Endothelial cell of umbilical vein (primary cell): ENCODE measurements around the gene GOLT1A. TPM values are rescaled to one million over a fixed set of nuclear protein-coding genes. Genes with fewer than 3 reads are reported as not detected.

Source experiments
- BruUV-seq: library from RNA; stranded (reverse); fragments of 400-500 nt; replicated peaks from 2 replicates; lab custom pipeline; 2021; lab: Mats Ljungman, UMichigan
- CTCF ChIA-PET: fragments of 300-600, 350-600 bp; sonication (Branson Sonifier 250); formaldehyde crosslinking; loops from one replicate; lab custom pipeline; 2021; ENCODE audit warnings: antibody characterized with exemption, inconsistent platforms; lab: Charles Lee
- POLR2A ChIA-PET: fragments of 300-600, 350-600 bp; sonication (Branson Sonifier 250); formaldehyde crosslinking; loops from one replicate; lab custom pipeline; 2021; ENCODE audit warnings: antibody characterized with exemption, inconsistent platforms; lab: Charles Lee
- DNase-seq: peaks from one replicate; pipeline ENCODE4 v3.0.0-alpha.2; 2011; ENCODE audit warnings: low read depth, low spot score
- FAIRE-seq: peaks from 2 replicates; lab custom pipeline; 2011; peaks lifted over from hg19 to GRCh38; lab: Jason Lieb, UNC
- H2AFZ ChIP-seq: 2 replicates; pipeline ENCODE4 v1.6.0; 2012; ENCODE audit warnings: low read depth, low read length, control low read depth, inconsistent platforms
- H3K27ac ChIP-seq: 2 replicates; pipeline ENCODE4 v1.5.1; 2011; ENCODE audit warnings: low read depth, mild to moderate bottlenecking, control low read depth, low read length, moderate library complexity; ENCODE audit not compliant: insufficient read depth
- H3K27me3 ChIP-seq, 2 experiments: 2 replicates each; pipeline versions ENCODE4 v1.6.0 to v1.6.1; 2011; ENCODE audit warnings: low read length in 2 of 2, mixed read lengths in 1 of 2; ENCODE audit not compliant: control insufficient read depth in 2 of 2, insufficient read depth in 2 of 2
- H3K36me3 ChIP-seq, 2 experiments: 2 replicates in 1 of 2; 3 replicates in 1 of 2; pipeline ENCODE4 v1.5.1; 2011; ENCODE audit warnings: low read length in 2 of 2, mild to moderate bottlenecking in 1 of 2, moderate library complexity in 1 of 2; ENCODE audit not compliant: control insufficient read depth in 2 of 2, insufficient read depth in 2 of 2; ENCODE audit errors: extremely low read depth in 1 of 2
- H3K4me1 ChIP-seq: 3 replicates; pipeline ENCODE4 v1.5.1; 2011; ENCODE audit warnings: mild to moderate bottlenecking, low read length; ENCODE audit not compliant: control insufficient read depth, insufficient read depth; ENCODE audit errors: extremely low read depth
- H3K4me2 ChIP-seq: 2 replicates; pipeline ENCODE4 v1.6.1; 2011; ENCODE audit warnings: low read length, control low read depth, mixed read lengths; ENCODE audit not compliant: insufficient read depth
- H3K4me3 ChIP-seq, 3 experiments: fragments of 200-600 bp in 1 of 3; sonication (generic), shearing (Covaris generic) in 1 of 3; replicated peaks in 1 of 3; 2 replicates each; pipeline ENCODE4 v1.5.1; 2011 to 2016; ENCODE audit warnings: control low read depth in 3 of 3, low read length in 3 of 3, mild to moderate bottlenecking in 2 of 3, inconsistent platforms in 1 of 3, low read depth in 1 of 3, moderate library complexity in 1 of 3; ENCODE audit not compliant: insufficient read depth in 1 of 3
- H3K79me2 ChIP-seq: 2 replicates; pipeline ENCODE4 v1.6.0; 2012; ENCODE audit warnings: low read length, inconsistent platforms; ENCODE audit not compliant: control insufficient read depth, insufficient read depth
- H3K9ac ChIP-seq: replicated peaks from 2 replicates; pipeline ENCODE3; 2011; ENCODE audit warnings: low read length, control low read depth; ENCODE audit not compliant: insufficient read depth; ENCODE audit errors: extremely low read depth
- H3K9me1 ChIP-seq: replicated peaks from 3 replicates; pipeline ENCODE4 v1.6.0; 2011; ENCODE audit warnings: mild to moderate bottlenecking, low read length; ENCODE audit not compliant: control insufficient read depth, insufficient read depth; ENCODE audit errors: extremely low read depth
- H3K9me3 ChIP-seq: replicated peaks from 2 replicates; pipeline ENCODE4 v1.5.1; 2012; ENCODE audit warnings: low read length, inconsistent platforms; ENCODE audit not compliant: control insufficient read depth, insufficient read depth
- H4K20me1 ChIP-seq: replicated peaks from 2 replicates; pipeline ENCODE3; 2011; ENCODE audit warnings: mild to moderate bottlenecking, low read length; ENCODE audit not compliant: control insufficient read depth, insufficient read depth; ENCODE audit errors: extremely low read depth
- CTCF ChIP-seq, 2 donors: IDR thresholded peaks; 1 replicate in 1 of 2; 2 replicates in 1 of 2; pipeline ENCODE4 v1.5.1; 2011; ENCODE audit warnings: low read length in 2 of 2, mild to moderate bottlenecking in 2 of 2, moderate library complexity in 2 of 2, control low read depth in 1 of 2, inconsistent platforms in 1 of 2, low read depth in 1 of 2; ENCODE audit not compliant: insufficient read depth in 1 of 2; ENCODE audit errors: extremely low read depth in 1 of 2
- EZH2 ChIP-seq: IDR thresholded peaks from 2 replicates; pipeline ENCODE4 v1.6.1; 2012; ENCODE audit warnings: borderline replicate concordance, low read depth, mild to moderate bottlenecking, moderate library complexity, low read length, inconsistent platforms; ENCODE audit not compliant: severe bottlenecking
- FOS ChIP-seq: IDR thresholded peaks from 2 replicates; pipeline ENCODE4 v1.6.1; 2011; ENCODE audit warnings: mild to moderate bottlenecking, low read length, moderate library complexity, borderline replicate concordance; ENCODE audit not compliant: insufficient read depth
- GATA2 ChIP-seq: IDR thresholded peaks from 2 replicates; pipeline ENCODE4 v1.7.0; 2011; ENCODE audit warnings: low read depth, mild to moderate bottlenecking, moderate library complexity, mixed read lengths, low read length; ENCODE audit not compliant: insufficient read length, insufficient read depth
- JUN ChIP-seq: IDR thresholded peaks from 2 replicates; pipeline ENCODE4 v1.6.1; 2011; ENCODE audit warnings: borderline replicate concordance, low read depth; ENCODE audit not compliant: insufficient read length, insufficient read depth
- MAX ChIP-seq: IDR thresholded peaks from 2 replicates; pipeline ENCODE4 v1.6.1; 2011; ENCODE audit not compliant: insufficient read depth, insufficient read length
- MYC ChIP-seq: IDR thresholded peaks from one replicate; pipeline ENCODE4 v1.6.1; 2011; ENCODE audit warnings: mild to moderate bottlenecking, low read depth, low read length
- POLR2A ChIP-seq: IDR thresholded peaks from 2 replicates; pipeline ENCODE4 v1.6.1; 2012; ENCODE audit warnings: low read depth, mild to moderate bottlenecking, control low read depth, low read length
- POLR2AphosphoS5 ChIP-seq: IDR thresholded peaks from 2 replicates; pipeline ENCODE4 v1.6.1; 2012; ENCODE audit warnings: low read depth, mild to moderate bottlenecking, control low read depth, low read length, moderate library complexity; ENCODE audit not compliant: insufficient read depth
- dilution Hi-C: fragments of 300-500 bp; cut with MboI; formaldehyde crosslinking; loops from one replicate; pipeline ENCODE4 v1.15.0; 2019; ENCODE audit warnings: low sequenced_read_pairs; ENCODE audit not compliant: extremely low pct_ligation_motif_present
- intact Hi-C: fragments of 100-400 bp; cut with micrococcal nuclease; formaldehyde crosslinking; loops from one replicate; pipeline ENCODE4 v1.10.0; 2022
- polyA plus RNA-seq, 4 experiments: library from polyadenylated mRNA; depleted of rRNA in 3 of 4; stranded (reverse) in 3 of 4; unstranded in 1 of 4; fragments of >200 nt; gene quantifications; 2 replicates each; pipeline versions ENCODE4 v1.2.1 to v1.2.3, GENCODE V29; 2011 to 2012; ENCODE audit warnings: missing spikeins in 1 of 4
- total RNA-seq: library from RNA; stranded (reverse); gene quantifications from 2 replicates; pipeline ENCODE4 v1.2.3, GENCODE V29; 2021

GOLT1A gene
- total and polyA plus RNA-seq, 2 donors (not counting 3 experiments of a cell fraction or from before 2014, with no cell fraction given), result not detected

GRCh38 chr1:204221271-204221670 lies 7.5 kb upstream of the GOLT1A start:
- Histone ChIP-seq H3K36me3 (peaks cover 0 to 2% of the 10 kb centered on the region in 2 experiments), H3K9me1 (no peaks in the 10 kb centered on the region), H3K4me1 (no peaks in the 10 kb centered on the region), H3K9ac (no peak overlapping the region), H3K4me3 (no peak overlapping the region), H3K9me3 (no peaks in the 10 kb centered on the region), H3K27me3 (no peaks in the 10 kb centered on the region), H3K4me2 (no peak overlapping the region), H3K79me2 (no peaks in the 10 kb centered on the region), H4K20me1 (no peaks in the 10 kb centered on the region), H3K27ac (no peak overlapping the region), H2AFZ (no peak overlapping the region)
- FAIRE-seq, result no peak
- BruUV-seq, result TSS peak; percentile 22
- TF ChIP-seq CTCF (IDR thresholded peaks at IDR 0.05; ENCODE audit: extremely low read depth in 1 of 2, insufficient read depth in 1 of 2, low read depth in 1 of 2, low read length in 2 of 2), result no peak
- TF ChIP-seq EZH2, result no peak
- TF ChIP-seq POLR2AphosphoS5, result no peak
- TF ChIP-seq FOS, result no peak
- TF ChIP-seq JUN, result no peak
- TF ChIP-seq MAX, result no peak
- TF ChIP-seq GATA2, result no peak
- no peak for TF ChIP-seq MYC
- no peak for TF ChIP-seq POLR2A
- ChIA-PET POLR2A (no interaction called here), CTCF (no interaction called here)
- intact Hi-C loops, result no loop called here
- DNase-seq, result no peak
- dilution Hi-C loops, result no loop called here
